ENCODE results near the gene WDFY4. TPM values are rescaled to one million over a fixed set of nuclear protein-coding genes. Genes with fewer than 3 reads are reported as not detected.

Gene WDFY4
- total RNA-seq, 1 donor from 2014 or later, result not detected

GRCh38 chr10:48782386-48782785 is 97.7 kb downstream of the WDFY4 start:
- Mint-ChIP-seq H3K27ac (ENCODE audit: unreplicated experiment) (no peak overlapping the region), H3K36me3 (ENCODE audit: low read depth) (no peaks in the 10 kb centered on the region), H3K9me3 (ENCODE audit: low read depth) (peaks cover 12% of the 10 kb centered on the region), H3K4me3 (ENCODE audit: unreplicated experiment) (no peak overlapping the region), H3K27me3 (ENCODE audit: low read depth) (peaks cover 12% of the 10 kb centered on the region), H3K4me1 (ENCODE audit: low read depth) (no peaks in the 10 kb centered on the region)
- DNase-seq (ENCODE audit: low spot score), result no peak
- TF ChIP-seq, protein P1, sequence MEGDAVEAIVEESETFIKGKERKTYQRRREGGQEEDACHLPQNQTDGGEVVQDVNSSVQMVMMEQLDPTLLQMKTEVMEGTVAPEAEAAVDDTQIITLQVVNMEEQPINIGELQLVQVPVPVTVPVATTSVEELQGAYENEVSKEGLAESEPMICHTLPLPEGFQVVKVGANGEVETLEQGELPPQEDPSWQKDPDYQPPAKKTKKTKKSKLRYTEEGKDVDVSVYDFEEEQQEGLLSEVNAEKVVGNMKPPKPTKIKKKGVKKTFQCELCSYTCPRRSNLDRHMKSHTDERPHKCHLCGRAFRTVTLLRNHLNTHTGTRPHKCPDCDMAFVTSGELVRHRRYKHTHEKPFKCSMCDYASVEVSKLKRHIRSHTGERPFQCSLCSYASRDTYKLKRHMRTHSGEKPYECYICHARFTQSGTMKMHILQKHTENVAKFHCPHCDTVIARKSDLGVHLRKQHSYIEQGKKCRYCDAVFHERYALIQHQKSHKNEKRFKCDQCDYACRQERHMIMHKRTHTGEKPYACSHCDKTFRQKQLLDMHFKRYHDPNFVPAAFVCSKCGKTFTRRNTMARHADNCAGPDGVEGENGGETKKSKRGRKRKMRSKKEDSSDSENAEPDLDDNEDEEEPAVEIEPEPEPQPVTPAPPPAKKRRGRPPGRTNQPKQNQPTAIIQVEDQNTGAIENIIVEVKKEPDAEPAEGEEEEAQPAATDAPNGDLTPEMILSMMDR (IDR thresholded peaks at IDR 0.05), result no peak

- Mint-ChIP-seq H3K4me1 (ENCODE audit: low read depth) (no peaks in the 10 kb centered on the region), H3K27me3 (ENCODE audit: low read depth) (peaks cover 17% of the 10 kb centered on the region), H3K4me3 (ENCODE audit: unreplicated experiment) (no peak overlapping the region), H3K36me3 (ENCODE audit: low read depth) (no peaks in the 10 kb centered on the region), H3K9me3 (ENCODE audit: low read depth) (peaks cover 13% of the 10 kb centered on the region), H3K27ac (ENCODE audit: unreplicated experiment) (no peak overlapping the region)
- TF ChIP-seq, protein P1 (IDR thresholded peaks at IDR 0.05), result no peak
- no peak for DNase-seq (ENCODE audit: low spot score)
Measured at GRCh38 chr10:48784031-48784430, 99.4 kb downstream of the WDFY4 start.

GRCh38 chr10:48785796-48786195 is 101.1 kb downstream of the WDFY4 start:
- no peak overlapping the region for H3K4me3 Mint-ChIP-seq (ENCODE audit: unreplicated experiment)
- peaks cover 13% of the 10 kb centered on the region for H3K9me3 Mint-ChIP-seq (ENCODE audit: low read depth)
- no peak overlapping the region for H3K27ac Mint-ChIP-seq (ENCODE audit: unreplicated experiment)
- no peak for DNase-seq (ENCODE audit: low spot score)
- no peaks in the 10 kb centered on the region for H3K36me3 Mint-ChIP-seq (ENCODE audit: low read depth)
- peaks cover 28% of the 10 kb centered on the region for H3K27me3 Mint-ChIP-seq (ENCODE audit: low read depth)
- H3K4me1 Mint-ChIP-seq (ENCODE audit: low read depth), result no peaks in the 10 kb centered on the region
- TF ChIP-seq, protein P1 (IDR thresholded peaks at IDR 0.05), result no peak

GRCh38 chr10:48786606-48787282 is 102.1 kb downstream of the WDFY4 start:
- TF ChIP-seq, protein P1 (IDR thresholded peaks at IDR 0.05), result no peak
- Mint-ChIP-seq H3K4me1 (ENCODE audit: low read depth) (no peaks in the 10 kb centered on the region), H3K36me3 (ENCODE audit: low read depth) (no peaks in the 10 kb centered on the region), H3K27ac (ENCODE audit: unreplicated experiment) (no peak overlapping the region), H3K4me3 (ENCODE audit: unreplicated experiment) (no peak overlapping the region), H3K27me3 (ENCODE audit: low read depth) (peaks cover 29% of the 10 kb centered on the region), H3K9me3 (ENCODE audit: low read depth) (peaks cover 13% of the 10 kb centered on the region)
- DNase-seq (ENCODE audit: low spot score), result no peak

GRCh38 chr10:48788554-48788953 is 103.9 kb downstream of the WDFY4 start:
- TF ChIP-seq, protein P1 (IDR thresholded peaks at IDR 0.05), result no peak
- no peak for DNase-seq (ENCODE audit: low spot score)
- peaks cover 13% of the 10 kb centered on the region for H3K9me3 Mint-ChIP-seq (ENCODE audit: low read depth)
- H3K4me3 Mint-ChIP-seq (ENCODE audit: unreplicated experiment), result no peak overlapping the region
- peaks cover 5% of the 10 kb centered on the region for H3K4me1 Mint-ChIP-seq (ENCODE audit: low read depth)
- no peak overlapping the region for H3K27ac Mint-ChIP-seq (ENCODE audit: unreplicated experiment)
- H3K27me3 Mint-ChIP-seq (ENCODE audit: low read depth), result peaks cover 24% of the 10 kb centered on the region
- H3K36me3 Mint-ChIP-seq (ENCODE audit: low read depth), result no peaks in the 10 kb centered on the region

Measured in chondrocyte (in vitro differentiated cells).